Measurements from ENCODE around the gene ARHGAP12.

Gene ARHGAP12

GRCh38 chr10:31816318-31816717, 112.3 kb downstream of the ARHGAP12 start:
- Histone ChIP-seq H3K27ac (ENCODE audit: low read depth, low read length) (peak overlapping the region; percentile 56), H3K79me1 (ENCODE audit: low read length) (peaks cover 5% of the 10 kb centered on the region), H2BK5ac (ENCODE audit: low read depth, low read length, poor library complexity) (no peak overlapping the region), H4K91ac (ENCODE audit: low read depth, low read length) (no peak overlapping the region), H3K23ac (ENCODE audit: low read length) (no peak overlapping the region), H4K12ac (ENCODE audit: low read depth, low read length) (no peak overlapping the region), H4K8ac (ENCODE audit: low read depth, low read length) (no peak overlapping the region), H3K27me3 (ENCODE audit: insufficient read depth, low read length) (no peaks in the 10 kb centered on the region), H3K18ac (ENCODE audit: low read length) (no peak overlapping the region), H2AK5ac (ENCODE audit: low read length) (no peak overlapping the region), H2BK12ac (ENCODE audit: low read length) (no peak overlapping the region), H3K14ac (ENCODE audit: low read length) (no peak overlapping the region), H2AFZ (ENCODE audit: insufficient read depth, low read length, poor library complexity) (no peak overlapping the region), H3K4me3 (ENCODE audit: low read depth, low read length) (no peak overlapping the region), H3K4ac (ENCODE audit: low read depth, low read length) (no peak overlapping the region), H3K4me1 (ENCODE audit: control insufficient read depth in 1 of 2, insufficient read depth in 2 of 2, low read length in 2 of 2) (peaks cover 2 to 3% of the 10 kb centered on the region in 2 experiments), H2BK120ac (ENCODE audit: insufficient read depth, low read length, poor library complexity) (no peak overlapping the region), H3K36me3 (ENCODE audit: control insufficient read depth in 1 of 2, insufficient read depth in 2 of 2, low read length in 2 of 2) (peaks cover 0 to 4% of the 10 kb centered on the region in 2 experiments), H3K79me2 (ENCODE audit: control insufficient read depth, insufficient read depth, low read length, poor library complexity) (no peaks in the 10 kb centered on the region), H3K9ac (ENCODE audit: low read length) (no peak overlapping the region), H3K9me3 (ENCODE audit: insufficient read depth, low read depth, low read length) (no peaks in the 10 kb centered on the region), H3K4me2 (ENCODE audit: low read length) (no peak overlapping the region)
- whole genome bisulfite sequencing (ENCODE audit: extremely low coverage, insufficient coverage, insufficient read length): no CpG with 5 or more reads among the region's 2 CpGs
- peak in 1 of 2 donors; percentile 55 for DNase-seq

GRCh38 chr10:31808258-31809218, 120.1 kb downstream of the ARHGAP12 start:
- DNase-seq: peak in 1 of 2 donors; percentile 79
- Histone ChIP-seq H3K79me2 (ENCODE audit: control insufficient read depth, insufficient read depth, low read length, poor library complexity) (no peaks in the 10 kb centered on the region), H3K4me2 (ENCODE audit: low read length) (peak overlapping the region; percentile 13), H2AFZ (ENCODE audit: insufficient read depth, low read length, poor library complexity) (no peak overlapping the region), H4K8ac (ENCODE audit: low read depth, low read length) (no peak overlapping the region), H3K18ac (ENCODE audit: low read length) (no peak overlapping the region), H4K91ac (ENCODE audit: low read depth, low read length) (no peak overlapping the region), H3K4me1 (ENCODE audit: control insufficient read depth in 1 of 2, insufficient read depth in 2 of 2, low read length in 2 of 2) (no peaks in the 10 kb centered on the region), H3K36me3 (ENCODE audit: control insufficient read depth in 1 of 2, insufficient read depth in 2 of 2, low read length in 2 of 2) (peaks cover 0 to 2% of the 10 kb centered on the region in 2 experiments), H2BK120ac (ENCODE audit: insufficient read depth, low read length, poor library complexity) (no peak overlapping the region), H3K9me3 (ENCODE audit: insufficient read depth, low read depth, low read length) (no peaks in the 10 kb centered on the region), H2BK5ac (ENCODE audit: low read depth, low read length, poor library complexity) (no peak overlapping the region), H4K12ac (ENCODE audit: low read depth, low read length) (no peak overlapping the region), H3K23ac (ENCODE audit: low read length) (no peak overlapping the region), H3K14ac (ENCODE audit: low read length) (no peak overlapping the region), H3K27ac (ENCODE audit: low read depth, low read length) (peak overlapping the region; percentile 45), H2AK5ac (ENCODE audit: low read length) (no peak overlapping the region), H3K27me3 (ENCODE audit: insufficient read depth, low read length) (no peaks in the 10 kb centered on the region), H3K9ac (ENCODE audit: low read length) (no peak overlapping the region), H3K79me1 (ENCODE audit: low read length) (no peaks in the 10 kb centered on the region), H3K4me3 (ENCODE audit: low read depth, low read length) (no peak overlapping the region), H2BK12ac (ENCODE audit: low read length) (no peak overlapping the region), H3K4ac (ENCODE audit: low read depth, low read length) (no peak overlapping the region)
- WGBS (ENCODE audit: extremely low coverage, insufficient coverage, insufficient read length): no CpG with 5 or more reads among the region's 6 CpGs

- no peak for DNase-seq
- Histone ChIP-seq H2AFZ (ENCODE audit: insufficient read depth, low read length, poor library complexity) (no peak overlapping the region), H3K27ac (ENCODE audit: low read depth, low read length) (no peak overlapping the region), H3K14ac (ENCODE audit: low read length) (no peak overlapping the region), H3K9me3 (ENCODE audit: insufficient read depth, low read depth, low read length) (no peaks in the 10 kb centered on the region), H3K79me2 (ENCODE audit: control insufficient read depth, insufficient read depth, low read length, poor library complexity) (no peaks in the 10 kb centered on the region), H3K18ac (ENCODE audit: low read length) (no peak overlapping the region), H3K27me3 (ENCODE audit: insufficient read depth, low read length) (no peaks in the 10 kb centered on the region), H2BK5ac (ENCODE audit: low read depth, low read length, poor library complexity) (no peak overlapping the region), H3K9ac (ENCODE audit: low read length) (no peak overlapping the region), H3K23ac (ENCODE audit: low read length) (no peak overlapping the region), H2BK120ac (ENCODE audit: insufficient read depth, low read length, poor library complexity) (no peak overlapping the region), H3K4me3 (ENCODE audit: low read depth, low read length) (no peak overlapping the region), H3K4me2 (ENCODE audit: low read length) (no peak overlapping the region), H2BK12ac (ENCODE audit: low read length) (no peak overlapping the region), H3K4ac (ENCODE audit: low read depth, low read length) (no peak overlapping the region), H2AK5ac (ENCODE audit: low read length) (no peak overlapping the region), H4K12ac (ENCODE audit: low read depth, low read length) (no peak overlapping the region), H3K4me1 (ENCODE audit: control insufficient read depth in 1 of 2, insufficient read depth in 2 of 2, low read length in 2 of 2) (no peaks in the 10 kb centered on the region), H3K79me1 (ENCODE audit: low read length) (no peaks in the 10 kb centered on the region), H4K8ac (ENCODE audit: low read depth, low read length) (no peak overlapping the region), H4K91ac (ENCODE audit: low read depth, low read length) (no peak overlapping the region), H3K36me3 (ENCODE audit: control insufficient read depth in 1 of 2, insufficient read depth in 2 of 2, low read length in 2 of 2) (no peaks in the 10 kb centered on the region)
- WGBS (ENCODE audit: extremely low coverage, insufficient coverage, insufficient read length): no CpG with 5 or more reads among the region's 7 CpGs
Measured at GRCh38 chr10:31804352-31804810, 124.2 kb downstream of the ARHGAP12 start.

GRCh38 chr10:31803606-31804351, 124.9 kb downstream of the ARHGAP12 start:
- H3K4me2 ChIP-seq (ENCODE audit: low read length): no peak overlapping the region
- no peak overlapping the region for H4K8ac ChIP-seq (ENCODE audit: low read depth, low read length)
- H3K4me1 ChIP-seq (ENCODE audit: control insufficient read depth in 1 of 2, insufficient read depth in 2 of 2, low read length in 2 of 2): no peaks in the 10 kb centered on the region
- H2BK12ac ChIP-seq (ENCODE audit: low read length): no peak overlapping the region
- no peak overlapping the region for H2AFZ ChIP-seq (ENCODE audit: insufficient read depth, low read length, poor library complexity)
- no peak overlapping the region for H4K91ac ChIP-seq (ENCODE audit: low read depth, low read length)
- H3K79me2 ChIP-seq (ENCODE audit: control insufficient read depth, insufficient read depth, low read length, poor library complexity): no peaks in the 10 kb centered on the region
- H3K4ac ChIP-seq (ENCODE audit: low read depth, low read length): no peak overlapping the region
- DNase-seq: no peak
- H3K79me1 ChIP-seq (ENCODE audit: low read length): no peaks in the 10 kb centered on the region
- no peak overlapping the region for H4K12ac ChIP-seq (ENCODE audit: low read depth, low read length)
- H3K9ac ChIP-seq (ENCODE audit: low read length): no peak overlapping the region
- no peaks in the 10 kb centered on the region for H3K9me3 ChIP-seq (ENCODE audit: insufficient read depth, low read depth, low read length)
- H3K4me3 ChIP-seq (ENCODE audit: low read depth, low read length): no peak overlapping the region
- H3K18ac ChIP-seq (ENCODE audit: low read length): no peak overlapping the region
- H3K14ac ChIP-seq (ENCODE audit: low read length): no peak overlapping the region
- no peaks in the 10 kb centered on the region for H3K36me3 ChIP-seq (ENCODE audit: control insufficient read depth in 1 of 2, insufficient read depth in 2 of 2, low read length in 2 of 2)
- H3K27ac ChIP-seq (ENCODE audit: low read depth, low read length): no peak overlapping the region
- WGBS (ENCODE audit: extremely low coverage, insufficient coverage, insufficient read length): 100% methylated on average over 2 of the region's 8 CpGs
- H3K27me3 ChIP-seq (ENCODE audit: insufficient read depth, low read length): no peaks in the 10 kb centered on the region
- no peak overlapping the region for H2BK5ac ChIP-seq (ENCODE audit: low read depth, low read length, poor library complexity)
- H2BK120ac ChIP-seq (ENCODE audit: insufficient read depth, low read length, poor library complexity): no peak overlapping the region
- H3K23ac ChIP-seq (ENCODE audit: low read length): no peak overlapping the region
- no peak overlapping the region for H2AK5ac ChIP-seq (ENCODE audit: low read length)
